SK-N-SH treated with all-trans-retinoic acid at 6 μM for 48 hours (cell line): ENCODE measurements around the gene IRF5.
A peak's percentile ranks its signal among the peaks of the same experiment; 100 is the strongest.

ENCODE experiments used
- ATAC-seq: fragments of 200-7000 bp; cut with Tn5 transposase; 3 replicates; pipeline ENCODE4 v1.9.1; 2020; ENCODE audit warnings: mild to moderate bottlenecking, moderate library complexity
- ARNTL ChIP-seq: fragments of 450-650 bp; formaldehyde crosslinking; IDR thresholded peaks from 2 replicates; pipeline ENCODE4 v1.5.0; 2020; ENCODE audit warnings: low read depth, mild to moderate bottlenecking, moderate library complexity, borderline replicate concordance
- BACH2 ChIP-seq: fragments of 250-450 bp; sonication (Bioruptor Pico); IDR thresholded peaks from 2 replicates; pipeline ENCODE4 v1.9.0; 2021; ENCODE audit warnings: mild to moderate bottlenecking, borderline replicate concordance
- CSDC2 ChIP-seq: fragments of 250-450 bp; sonication (Bioruptor Pico); IDR thresholded peaks from 2 replicates; pipeline ENCODE4 v1.5.0; 2020; ENCODE audit warnings: mild to moderate bottlenecking, moderate library complexity
- ESRRG ChIP-seq: fragments of 250-450 bp; sonication (Bioruptor Pico); IDR thresholded peaks from 2 replicates; pipeline ENCODE4 v1.6.1; 2021; ENCODE audit warnings: mild to moderate bottlenecking
- GLIS3 ChIP-seq: fragments of 250-450 bp; sonication (Bioruptor Pico); IDR thresholded peaks from 2 replicates; pipeline ENCODE4 v1.5.0; 2020; ENCODE audit warnings: mild to moderate bottlenecking, moderate library complexity
- ISL1 ChIP-seq: fragments of 250-450 bp; sonication (Bioruptor Pico); IDR thresholded peaks from 2 replicates; pipeline ENCODE4 v2.1.2; 2022; ENCODE audit warnings: mild to moderate bottlenecking, moderate library complexity
- OSR1 ChIP-seq: fragments of 250-450 bp; sonication (Bioruptor Pico); IDR thresholded peaks from 2 replicates; pipeline ENCODE4 v1.8.0; 2022; ENCODE audit warnings: moderate library complexity, mild to moderate bottlenecking, inconsistent platforms
- PPARA ChIP-seq: fragments of 250-450 bp; sonication (Bioruptor Pico); IDR thresholded peaks from 2 replicates; pipeline ENCODE4 v1.5.0; 2020; ENCODE audit warnings: mild to moderate bottlenecking, borderline replicate concordance
- RARB ChIP-seq: fragments of 250-450 bp; sonication (Bioruptor Pico); IDR thresholded peaks from 2 replicates; pipeline ENCODE4 v1.8.0; 2021; ENCODE audit warnings: mild to moderate bottlenecking, moderate library complexity
- SNAI2 ChIP-seq: fragments of 250-450 bp; sonication (Bioruptor Pico); IDR thresholded peaks from 2 replicates; pipeline ENCODE4 v1.5.0; 2020; ENCODE audit warnings: mild to moderate bottlenecking, moderate library complexity
- TCF4 ChIP-seq: fragments of 250-450 bp; sonication (Bioruptor Pico); IDR thresholded peaks from 2 replicates; pipeline ENCODE4 v1.8.0; 2021; ENCODE audit warnings: mild to moderate bottlenecking, moderate library complexity, borderline replicate concordance
- TOX ChIP-seq: fragments of 250-450 bp; sonication (Bioruptor Pico); IDR thresholded peaks from 2 replicates; pipeline ENCODE4 v1.8.0; 2021; ENCODE audit warnings: mild to moderate bottlenecking, moderate library complexity, borderline replicate concordance
- ZC3H10 ChIP-seq: fragments of 250-450 bp; sonication (Bioruptor Pico); IDR thresholded peaks from 2 replicates; pipeline ENCODE4 v1.5.1; 2021; ENCODE audit warnings: mild to moderate bottlenecking, moderate library complexity
- ZFP3 ChIP-seq: fragments of 250-450 bp; sonication (Bioruptor Pico); IDR thresholded peaks from 2 replicates; pipeline ENCODE4 v1.5.0; 2020; ENCODE audit warnings: mild to moderate bottlenecking, moderate library complexity
- ZFP30 ChIP-seq: fragments of 450-650 bp; formaldehyde crosslinking; IDR thresholded peaks from 2 replicates; pipeline ENCODE4 v1.5.0; 2022; ENCODE audit warnings: mild to moderate bottlenecking, moderate library complexity
- ZNF565 ChIP-seq: fragments of 450-650 bp; formaldehyde crosslinking; conservative IDR thresholded peaks from 2 replicates; pipeline ENCODE4 v1.5.0; 2020; ENCODE audit warnings: low read depth, mild to moderate bottlenecking, moderate library complexity
- ZNF8 ChIP-seq: fragments of 450-650 bp; formaldehyde crosslinking; IDR thresholded peaks from 2 replicates; pipeline ENCODE4 v1.5.0; 2020; ENCODE audit warnings: mild to moderate bottlenecking, moderate library complexity
- TF ChIP-seq, protein P1 (sequence below): fragments of 250-450 bp; sonication (Bioruptor Pico); IDR thresholded peaks from 2 replicates; pipeline ENCODE4 v1.5.1; 2020; ENCODE audit warnings: low read depth, mild to moderate bottlenecking, moderate library complexity
- TF ChIP-seq, protein P2 (sequence below): fragments of 250-450 bp; sonication (Bioruptor Pico); IDR thresholded peaks from 2 replicates; pipeline ENCODE4 v1.8.0; 2020; ENCODE audit warnings: mild to moderate bottlenecking, moderate library complexity, borderline replicate concordance
- TF ChIP-seq, protein P3 (sequence below): fragments of 250-450 bp; sonication (Bioruptor Pico); IDR thresholded peaks from 2 replicates; pipeline ENCODE4 v1.5.1; 2021; ENCODE audit warnings: mild to moderate bottlenecking, moderate library complexity
- TF ChIP-seq, protein P4 (sequence below): fragments of 250-450 bp; sonication (Bioruptor Pico); IDR thresholded peaks from 2 replicates; pipeline ENCODE4 v1.5.0; 2020; ENCODE audit warnings: mild to moderate bottlenecking, moderate library complexity
- TF ChIP-seq, protein P5 (sequence below): fragments of 250-450 bp; sonication (Bioruptor Pico); IDR thresholded peaks from 2 replicates; pipeline ENCODE4 v1.8.0; 2021; ENCODE audit warnings: low read depth, mild to moderate bottlenecking, moderate library complexity, borderline replicate concordance

IRF5 gene

DNA sequence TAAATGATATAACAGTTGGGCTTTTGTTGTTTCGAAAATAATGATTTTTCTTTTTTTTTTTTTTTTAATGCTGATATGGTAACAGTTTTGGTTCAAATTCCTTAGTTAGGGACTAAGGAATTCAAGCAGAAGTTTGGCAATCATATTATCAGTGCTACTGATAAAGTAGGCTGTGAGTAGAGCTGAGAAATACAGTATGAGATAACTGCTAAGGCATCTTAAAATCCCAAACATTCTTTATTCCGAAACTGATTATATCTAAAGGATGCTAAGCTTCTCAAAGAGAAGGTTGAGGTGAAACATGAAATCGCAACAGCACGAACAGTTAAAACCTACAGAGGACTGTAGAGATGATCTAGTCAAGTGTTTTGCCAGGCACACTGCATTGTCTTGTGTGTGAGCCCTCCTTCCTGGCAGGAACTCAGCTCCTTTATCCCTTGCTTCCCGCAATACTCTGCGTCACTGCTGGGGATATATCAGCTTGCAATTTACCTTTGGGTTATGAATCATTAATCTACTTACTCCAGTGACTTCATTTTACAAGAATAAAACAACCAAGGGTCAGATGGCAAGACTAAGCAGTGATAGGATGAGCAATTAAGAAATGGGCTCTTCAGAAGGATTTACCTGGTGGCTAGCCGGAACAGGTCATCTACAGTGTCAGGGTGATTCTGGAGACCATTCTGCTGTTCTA, 36.7 kb downstream of the IRF5 start:
- ATAC-seq: peak; percentile 28; the same call in 2 of the 3 replicates
- TF ChIP-seq, protein P1, sequence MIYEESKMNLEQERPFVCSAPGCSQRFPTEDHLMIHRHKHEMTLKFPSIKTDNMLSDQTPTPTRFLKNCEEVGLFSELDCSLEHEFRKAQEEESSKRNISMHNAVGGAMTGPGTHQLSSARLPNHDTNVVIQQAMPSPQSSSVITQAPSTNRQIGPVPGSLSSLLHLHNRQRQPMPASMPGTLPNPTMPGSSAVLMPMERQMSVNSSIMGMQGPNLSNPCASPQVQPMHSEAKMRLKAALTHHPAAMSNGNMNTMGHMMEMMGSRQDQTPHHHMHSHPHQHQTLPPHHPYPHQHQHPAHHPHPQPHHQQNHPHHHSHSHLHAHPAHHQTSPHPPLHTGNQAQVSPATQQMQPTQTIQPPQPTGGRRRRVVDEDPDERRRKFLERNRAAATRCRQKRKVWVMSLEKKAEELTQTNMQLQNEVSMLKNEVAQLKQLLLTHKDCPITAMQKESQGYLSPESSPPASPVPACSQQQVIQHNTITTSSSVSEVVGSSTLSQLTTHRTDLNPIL (CRISPR knock-in tag): peak; percentile 58
- peak; percentile 77; the same call in 1 of the 2 replicates for TF ChIP-seq CSDC2 (CRISPR knock-in tag)
- TF ChIP-seq SNAI2 (CRISPR knock-in tag): 0 out of 2 replicates have a peak, but pooled peaks have one; percentile 10
- peak; percentile 88 for TF ChIP-seq ISL1 (CRISPR knock-in tag)
- no peak for TF ChIP-seq ESRRG (CRISPR knock-in tag)
- no peak for TF ChIP-seq RARB (CRISPR knock-in tag)
- peak; percentile 61 for TF ChIP-seq ZFP3

DNA sequence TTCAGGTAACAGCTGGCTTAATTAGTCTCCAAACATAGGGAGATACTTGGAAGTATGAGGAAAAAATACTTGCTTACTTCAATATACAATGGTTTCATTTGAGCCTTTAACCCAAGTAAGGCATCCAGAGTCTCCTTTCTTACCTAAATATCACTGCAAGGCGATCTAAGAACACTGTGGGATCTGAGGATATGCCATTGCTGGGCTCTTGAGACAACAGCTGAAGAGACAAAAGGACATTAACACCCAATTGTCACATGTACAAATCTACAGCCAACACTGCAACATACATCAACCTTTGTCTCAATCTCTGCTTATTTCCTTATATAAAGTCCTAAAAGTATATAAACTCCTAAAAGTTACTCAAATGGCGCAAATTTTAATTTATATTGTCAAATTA, 44.4 kb downstream of the IRF5 start:
- no peak for ATAC-seq
- no peak for TF ChIP-seq ARNTL (CRISPR knock-in tag)
- no peak for TF ChIP-seq OSR1 (CRISPR knock-in tag)
- TF ChIP-seq, protein P2, sequence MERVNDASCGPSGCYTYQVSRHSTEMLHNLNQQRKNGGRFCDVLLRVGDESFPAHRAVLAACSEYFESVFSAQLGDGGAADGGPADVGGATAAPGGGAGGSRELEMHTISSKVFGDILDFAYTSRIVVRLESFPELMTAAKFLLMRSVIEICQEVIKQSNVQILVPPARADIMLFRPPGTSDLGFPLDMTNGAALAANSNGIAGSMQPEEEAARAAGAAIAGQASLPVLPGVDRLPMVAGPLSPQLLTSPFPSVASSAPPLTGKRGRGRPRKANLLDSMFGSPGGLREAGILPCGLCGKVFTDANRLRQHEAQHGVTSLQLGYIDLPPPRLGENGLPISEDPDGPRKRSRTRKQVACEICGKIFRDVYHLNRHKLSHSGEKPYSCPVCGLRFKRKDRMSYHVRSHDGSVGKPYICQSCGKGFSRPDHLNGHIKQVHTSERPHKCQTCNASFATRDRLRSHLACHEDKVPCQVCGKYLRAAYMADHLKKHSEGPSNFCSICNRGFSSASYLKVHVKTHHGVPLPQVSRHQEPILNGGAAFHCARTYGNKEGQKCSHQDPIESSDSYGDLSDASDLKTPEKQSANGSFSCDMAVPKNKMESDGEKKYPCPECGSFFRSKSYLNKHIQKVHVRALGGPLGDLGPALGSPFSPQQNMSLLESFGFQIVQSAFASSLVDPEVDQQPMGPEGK (CRISPR knock-in tag): no peak
- no peak for TF ChIP-seq ZFP30
- TF ChIP-seq ZC3H10 (CRISPR knock-in tag): no peak
- no peak for TF ChIP-seq SNAI2 (CRISPR knock-in tag)
- TF ChIP-seq CSDC2 (CRISPR knock-in tag): no peak

DNA sequence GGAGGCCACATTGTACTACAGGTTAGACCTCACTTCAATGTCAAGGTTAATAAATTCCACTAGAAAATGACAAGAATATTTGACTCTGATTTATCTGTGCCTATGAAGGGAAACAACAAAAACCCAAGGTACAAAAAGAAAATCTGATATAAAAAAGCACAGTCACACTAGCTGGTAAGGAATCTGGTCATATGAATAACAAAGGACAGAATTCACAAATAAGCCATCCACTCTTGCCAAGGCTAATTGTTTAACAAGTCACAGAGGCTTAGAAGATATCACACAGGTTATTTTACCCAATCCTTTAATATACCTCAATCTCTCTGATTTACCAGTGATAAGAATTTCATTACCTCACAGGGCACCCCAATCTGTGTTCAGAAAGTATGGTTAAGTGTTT, 47.9 kb downstream of the IRF5 start:
- TF ChIP-seq ARNTL (CRISPR knock-in tag) (no peak), ZNF8 (no peak), TCF4 (CRISPR knock-in tag) (no peak), TOX (CRISPR knock-in tag) (no peak), ZC3H10 (CRISPR knock-in tag) (no peak), OSR1 (CRISPR knock-in tag) (no peak), ESRRG (CRISPR knock-in tag) (no peak), ZNF565 (CRISPR knock-in tag) (no peak), ISL1 (CRISPR knock-in tag) (no peak), BACH2 (CRISPR knock-in tag) (no peak), GLIS3 (no peak), PPARA (CRISPR knock-in tag) (no peak), ZFP30 (no peak), RARB (CRISPR knock-in tag) (no peak), SNAI2 (CRISPR knock-in tag) (no peak)
- TF ChIP-seq, protein P3, sequence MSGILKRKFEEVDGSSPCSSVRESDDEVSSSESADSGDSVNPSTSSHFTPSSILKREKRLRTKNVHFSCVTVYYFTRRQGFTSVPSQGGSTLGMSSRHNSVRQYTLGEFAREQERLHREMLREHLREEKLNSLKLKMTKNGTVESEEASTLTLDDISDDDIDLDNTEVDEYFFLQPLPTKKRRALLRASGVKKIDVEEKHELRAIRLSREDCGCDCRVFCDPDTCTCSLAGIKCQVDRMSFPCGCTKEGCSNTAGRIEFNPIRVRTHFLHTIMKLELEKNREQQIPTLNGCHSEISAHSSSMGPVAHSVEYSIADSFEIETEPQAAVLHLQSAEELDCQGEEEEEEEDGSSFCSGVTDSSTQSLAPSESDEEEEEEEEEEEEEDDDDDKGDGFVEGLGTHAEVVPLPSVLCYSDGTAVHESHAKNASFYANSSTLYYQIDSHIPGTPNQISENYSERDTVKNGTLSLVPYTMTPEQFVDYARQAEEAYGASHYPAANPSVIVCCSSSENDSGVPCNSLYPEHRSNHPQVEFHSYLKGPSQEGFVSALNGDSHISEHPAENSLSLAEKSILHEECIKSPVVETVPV (CRISPR knock-in tag): no peak
- TF ChIP-seq, protein P4, sequence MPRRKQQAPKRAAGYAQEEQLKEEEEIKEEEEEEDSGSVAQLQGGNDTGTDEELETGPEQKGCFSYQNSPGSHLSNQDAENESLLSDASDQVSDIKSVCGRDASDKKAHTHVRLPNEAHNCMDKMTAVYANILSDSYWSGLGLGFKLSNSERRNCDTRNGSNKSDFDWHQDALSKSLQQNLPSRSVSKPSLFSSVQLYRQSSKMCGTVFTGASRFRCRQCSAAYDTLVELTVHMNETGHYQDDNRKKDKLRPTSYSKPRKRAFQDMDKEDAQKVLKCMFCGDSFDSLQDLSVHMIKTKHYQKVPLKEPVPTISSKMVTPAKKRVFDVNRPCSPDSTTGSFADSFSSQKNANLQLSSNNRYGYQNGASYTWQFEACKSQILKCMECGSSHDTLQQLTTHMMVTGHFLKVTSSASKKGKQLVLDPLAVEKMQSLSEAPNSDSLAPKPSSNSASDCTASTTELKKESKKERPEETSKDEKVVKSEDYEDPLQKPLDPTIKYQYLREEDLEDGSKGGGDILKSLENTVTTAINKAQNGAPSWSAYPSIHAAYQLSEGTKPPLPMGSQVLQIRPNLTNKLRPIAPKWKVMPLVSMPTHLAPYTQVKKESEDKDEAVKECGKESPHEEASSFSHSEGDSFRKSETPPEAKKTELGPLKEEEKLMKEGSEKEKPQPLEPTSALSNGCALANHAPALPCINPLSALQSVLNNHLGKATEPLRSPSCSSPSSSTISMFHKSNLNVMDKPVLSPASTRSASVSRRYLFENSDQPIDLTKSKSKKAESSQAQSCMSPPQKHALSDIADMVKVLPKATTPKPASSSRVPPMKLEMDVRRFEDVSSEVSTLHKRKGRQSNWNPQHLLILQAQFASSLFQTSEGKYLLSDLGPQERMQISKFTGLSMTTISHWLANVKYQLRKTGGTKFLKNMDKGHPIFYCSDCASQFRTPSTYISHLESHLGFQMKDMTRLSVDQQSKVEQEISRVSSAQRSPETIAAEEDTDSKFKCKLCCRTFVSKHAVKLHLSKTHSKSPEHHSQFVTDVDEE (CRISPR knock-in tag): no peak
- TF ChIP-seq, protein P1 (CRISPR knock-in tag): no peak
- TF ChIP-seq, protein P2 (CRISPR knock-in tag): no peak
- TF ChIP-seq, protein P5, sequence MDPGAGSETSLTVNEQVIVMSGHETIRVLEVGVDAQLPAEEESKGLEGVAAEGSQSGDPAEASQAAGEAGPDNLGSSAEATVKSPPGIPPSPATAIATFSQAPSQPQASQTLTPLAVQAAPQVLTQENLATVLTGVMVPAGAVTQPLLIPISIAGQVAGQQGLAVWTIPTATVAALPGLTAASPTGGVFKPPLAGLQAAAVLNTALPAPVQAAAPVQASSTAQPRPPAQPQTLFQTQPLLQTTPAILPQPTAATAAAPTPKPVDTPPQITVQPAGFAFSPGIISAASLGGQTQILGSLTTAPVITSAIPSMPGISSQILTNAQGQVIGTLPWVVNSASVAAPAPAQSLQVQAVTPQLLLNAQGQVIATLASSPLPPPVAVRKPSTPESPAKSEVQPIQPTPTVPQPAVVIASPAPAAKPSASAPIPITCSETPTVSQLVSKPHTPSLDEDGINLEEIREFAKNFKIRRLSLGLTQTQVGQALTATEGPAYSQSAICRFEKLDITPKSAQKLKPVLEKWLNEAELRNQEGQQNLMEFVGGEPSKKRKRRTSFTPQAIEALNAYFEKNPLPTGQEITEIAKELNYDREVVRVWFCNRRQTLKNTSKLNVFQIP (CRISPR knock-in tag): no peak
- TF ChIP-seq, all 23 proteins: peak for 0

More for the DNA sequence above, 47.9 kb downstream of the IRF5 start:
- ATAC-seq: no peak
